ENCODE data around the gene GPD2. TPM values are rescaled to one million over a fixed set of nuclear protein-coding genes. Genes with fewer than 3 reads are reported as not detected.

GPD2 gene
- total RNA-seq, 4 donors from 2014 or later: 19.5 to 26.0 (median 22.5) TPM

DNA sequence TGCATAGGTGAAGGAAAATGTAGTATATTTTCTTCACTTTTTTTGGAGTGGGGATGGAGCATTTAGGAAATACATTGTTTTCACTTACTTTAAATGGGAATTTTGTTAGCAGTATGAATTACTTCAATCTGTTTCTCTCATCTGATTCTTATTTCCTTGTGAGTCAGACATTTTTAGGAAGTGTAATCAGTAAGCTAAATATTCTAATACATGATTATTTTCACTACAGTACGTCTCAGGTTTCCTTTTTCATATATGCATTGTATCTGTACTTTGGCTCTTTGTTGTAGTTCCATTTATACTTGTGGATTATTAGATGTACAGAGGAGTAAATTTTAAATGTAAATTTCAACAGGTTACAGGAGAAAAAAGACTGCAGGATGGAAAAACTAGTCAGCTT lies 27.9 kb downstream of the GPD2 start:
- Histone ChIP-seq H3K27ac (replicated peaks in 1 of 4) (no peak overlapping the region), H3K4me3 (no peak overlapping the region), H3K27me3 (no peaks in the 10 kb centered on the region), H3K36me3 (no peaks in the 10 kb centered on the region), H3K4me1 (peaks cover 16 to 32% (median 26%) of the 10 kb centered on the region in 4 donors), H3K9me3 (no peaks in the 10 kb centered on the region)
- TF ChIP-seq EP300 (IDR thresholded peaks at IDR 0.05): no peak
- TF ChIP-seq CTCF (IDR thresholded peaks at IDR 0.05): no peak
- TF ChIP-seq POLR2AphosphoS5 (IDR thresholded peaks at IDR 0.05): no peak
- no peak for TF ChIP-seq POLR2A (IDR thresholded peaks at IDR 0.05; ENCODE audit: low read depth)
- 59% methylated on average over 1 of the region's 1 CpG for WGBS
- no peak for DNase-seq (ENCODE audit: extremely low spot score)
- intact Hi-C loops (cut with DNase I): no loop called here

DNA sequence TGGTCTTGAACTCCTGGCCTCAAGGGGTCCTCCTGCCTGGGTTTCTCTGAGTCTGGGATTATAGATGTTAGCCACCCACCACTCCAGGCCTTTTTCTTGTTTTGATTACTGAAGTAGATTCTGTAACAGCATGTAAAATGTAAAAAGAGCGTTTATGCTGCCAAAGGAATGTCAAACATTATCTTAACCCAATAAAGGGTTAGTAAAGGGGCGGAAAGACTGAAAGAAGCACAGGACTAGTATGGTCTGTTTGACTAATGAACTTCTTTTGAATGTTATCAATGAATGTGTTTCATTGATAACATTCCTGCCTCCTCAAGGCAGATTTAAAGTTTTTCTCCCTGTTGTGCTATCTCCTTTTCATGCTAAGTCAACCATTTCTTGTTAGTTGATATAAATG lies 29.4 kb downstream of the GPD2 start:
- intact Hi-C loops (cut with DNase I): no loop called here
- Histone ChIP-seq H3K36me3 (no peaks in the 10 kb centered on the region), H3K4me3 (no peak overlapping the region), H3K9me3 (no peaks in the 10 kb centered on the region), H3K4me1 (peaks cover 16 to 32% (median 28%) of the 10 kb centered on the region in 4 donors), H3K27me3 (no peaks in the 10 kb centered on the region), H3K27ac (replicated peaks in 1 of 4) (no peak overlapping the region)
- TF ChIP-seq POLR2A (IDR thresholded peaks at IDR 0.05; ENCODE audit: low read depth) (no peak), EP300 (IDR thresholded peaks at IDR 0.05) (no peak), CTCF (IDR thresholded peaks at IDR 0.05) (no peak), POLR2AphosphoS5 (IDR thresholded peaks at IDR 0.05) (no peak)
- DNase-seq (ENCODE audit: extremely low spot score): no peak
- WGBS: 72% methylated on average over 2 of the region's 2 CpGs

GRCh38 chr2:156466739-156467405 lies 30.7 kb downstream of the GPD2 start:
- no peaks in the 10 kb centered on the region for H3K36me3 ChIP-seq
- TF ChIP-seq POLR2AphosphoS5 (IDR thresholded peaks at IDR 0.05) (peak in 1 of 2 donors; percentile 36), EP300 (IDR thresholded peaks at IDR 0.05) (no peak), CTCF (IDR thresholded peaks at IDR 0.05) (no peak), POLR2A (IDR thresholded peaks at IDR 0.05; ENCODE audit: low read depth) (no peak)
- H3K27ac ChIP-seq (replicated peaks in 1 of 4): peak overlapping the region; percentile 32 to 61 (median 54)
- H3K9me3 ChIP-seq: no peaks in the 10 kb centered on the region
- intact Hi-C loops (cut with DNase I): no loop called here
- peak overlapping the region; percentile 9 to 30 (median 28) for H3K4me3 ChIP-seq
- WGBS: 20% methylated on average over 3 of the region's 3 CpGs
- H3K4me1 ChIP-seq: peaks cover 22 to 42% (median 40%) of the 10 kb centered on the region in 4 donors
- no peaks in the 10 kb centered on the region for H3K27me3 ChIP-seq
- DNase-seq (ENCODE audit: extremely low spot score): no peak

- Histone ChIP-seq H3K36me3 (no peaks in the 10 kb centered on the region), H3K4me1 (peaks cover 22 to 44% (median 40%) of the 10 kb centered on the region in 4 donors), H3K4me3 (no peak overlapping the region), H3K9me3 (no peaks in the 10 kb centered on the region), H3K27me3 (no peaks in the 10 kb centered on the region), H3K27ac (replicated peaks in 1 of 4) (no peak overlapping the region)
- no peak for DNase-seq (ENCODE audit: extremely low spot score)
- 42% methylated on average over 8 of the region's 8 CpGs for WGBS
- intact Hi-C loops (cut with DNase I): no loop called here
- no peak for TF ChIP-seq POLR2AphosphoS5 (IDR thresholded peaks at IDR 0.05)
- TF ChIP-seq EP300 (IDR thresholded peaks at IDR 0.05): no peak
- no peak for TF ChIP-seq POLR2A (IDR thresholded peaks at IDR 0.05; ENCODE audit: low read depth)
- no peak for TF ChIP-seq CTCF (IDR thresholded peaks at IDR 0.05)
These were observed 34.9 kb downstream of the GPD2 start for GRCh38 chr2:156470975-156471583.
